GM12878 (cell line): ENCODE measurements around the gene ATRNL1. TPM values are rescaled to one million over a fixed set of nuclear protein-coding genes. Genes with fewer than 3 reads are reported as not detected.

Experiments
- ATAC-seq: fragments of 200-7000 bp; cut with Tn5 transposase; 3 replicates; pipeline ENCODE4 v1.9.1; 2020; ENCODE audit warnings: mild to moderate bottlenecking, moderate library complexity
- BruUV-seq: library from RNA; stranded (reverse); fragments of 400-500 nt; replicated peaks from 2 replicates; lab custom pipeline; 2021; lab: Mats Ljungman, UMichigan
- CTCF ChIA-PET: fragments of 300-600 bp; sonication (Branson Sonifier 250); formaldehyde crosslinking; extraction: SDS; loops from one replicate; lab custom pipeline; 2021; ENCODE audit warnings: inconsistent platforms; lab: Yijun Ruan, JAX
- POLR2A ChIA-PET: fragments of 350-600 bp; formaldehyde crosslinking; extraction: SDS; loops from one replicate; lab custom pipeline; 2021; ENCODE audit warnings: inconsistent platforms; lab: Charles Lee
- RAD21 ChIA-PET: fragments of 300-600 bp; sonication (Branson Sonifier 250); formaldehyde crosslinking; loops from one replicate; lab custom pipeline; 2023; ENCODE audit warnings: antibody characterized with exemption; ENCODE audit not compliant: unreplicated experiment; lab: Charles Lee
- SMC1A ChIA-PET: fragments of 300-600 bp; sonication (Branson Sonifier 250); formaldehyde crosslinking; loops from one replicate; lab custom pipeline; 2023; ENCODE audit not compliant: unreplicated experiment, uncharacterized antibody; lab: Charles Lee
- DNase-seq: peaks from one replicate; pipeline ENCODE4 v3.0.0-alpha.2; 2011; ENCODE audit warnings: low read depth, low spot score
- FAIRE-seq: peaks from 3 replicates; lab custom pipeline; 2011; peaks lifted over from hg19 to GRCh38; lab: Jason Lieb, UNC
- H2AFZ ChIP-seq: 2 replicates; pipeline ENCODE4 v1.6.0; 2011; ENCODE audit warnings: low read depth, low read length, control low read depth; ENCODE audit not compliant: control insufficient read depth
- H3K27ac ChIP-seq: 2 replicates; pipeline ENCODE4 v1.5.1; 2011; ENCODE audit warnings: control low read depth; ENCODE audit not compliant: control insufficient read depth, insufficient read depth
- H3K27me3 ChIP-seq, 2 experiments: replicated peaks in 1 of 2; 2 replicates each; pipeline versions ENCODE4 v1.6.0 to v1.6.1; 2011; ENCODE audit warnings: low read length in 1 of 2; ENCODE audit not compliant: control insufficient read depth in 2 of 2, insufficient read depth in 2 of 2
- H3K36me3 ChIP-seq, 2 experiments: 2 replicates each; pipeline ENCODE4 v1.5.1; 2011; ENCODE audit warnings: low read length in 1 of 2; ENCODE audit not compliant: control insufficient read depth in 2 of 2, insufficient read depth in 2 of 2
- H3K4me1 ChIP-seq: 2 replicates; pipeline ENCODE4 v1.6.1; 2011; ENCODE audit warnings: mild to moderate bottlenecking, low read length, moderate library complexity, mixed read lengths; ENCODE audit not compliant: control insufficient read depth, insufficient read depth
- H3K4me2 ChIP-seq: 2 replicates; pipeline ENCODE4 v1.6.0; 2011; ENCODE audit warnings: control low read depth; ENCODE audit not compliant: control insufficient read depth, insufficient read depth
- H3K4me3 ChIP-seq: fragments of 200-600 bp; sonication (generic); 2 replicates; pipeline ENCODE4 v1.5.1; 2016
- H3K79me2 ChIP-seq: 2 replicates; pipeline ENCODE4 v1.6.0; 2011; ENCODE audit warnings: low read length; ENCODE audit not compliant: control insufficient read depth, insufficient read depth
- H3K9ac ChIP-seq: 2 replicates; pipeline ENCODE4 v1.8.0; 2011; ENCODE audit warnings: low read length, control low read depth, mixed read lengths; ENCODE audit not compliant: control insufficient read depth, insufficient read depth
- H3K9me3 ChIP-seq: replicated peaks from 3 replicates; pipeline ENCODE4 v1.5.1; 2011; ENCODE audit warnings: mild to moderate bottlenecking, low read length; ENCODE audit not compliant: control insufficient read depth, insufficient read depth
- H4K20me1 ChIP-seq: 2 replicates; pipeline ENCODE4 v1.6.0; 2011; ENCODE audit not compliant: control insufficient read depth, insufficient read depth
- BRCA1 ChIP-seq: IDR thresholded peaks from 2 replicates; pipeline ENCODE4 v1.6.1; 2011; ENCODE audit warnings: low read depth, low read length, improper control_type of control experiment
- CUX1 ChIP-seq: IDR thresholded peaks from 2 replicates; pipeline ENCODE4 v1.6.1; 2012; ENCODE audit warnings: improper control_type of control experiment, low read depth, low read length; ENCODE audit not compliant: insufficient replicate concordance
- FOXK2 ChIP-seq: fragments of 450-650 bp; IDR thresholded peaks from 2 replicates; pipeline ENCODE4 v1.6.1; 2017; ENCODE audit warnings: mild to moderate bottlenecking, moderate library complexity
- MYC ChIP-seq: IDR thresholded peaks from 2 replicates; pipeline ENCODE4 v1.6.1; 2011; ENCODE audit warnings: mild to moderate bottlenecking, low read length, moderate library complexity, inconsistent platforms; ENCODE audit not compliant: insufficient read depth, insufficient replicate concordance, insufficient read length, severe bottlenecking
- NFYA ChIP-seq: IDR thresholded peaks from 2 replicates; pipeline ENCODE4 v1.6.1; 2011; ENCODE audit warnings: low read depth, mild to moderate bottlenecking, low read length, improper control_type of control experiment, borderline replicate concordance
- NKRF ChIP-seq: fragments of 450-650 bp; conservative IDR thresholded peaks from 2 replicates; pipeline ENCODE4 v1.6.1; 2017; ENCODE audit warnings: mild to moderate bottlenecking, moderate library complexity
- PAX5 ChIP-seq: IDR thresholded peaks from 2 replicates; pipeline ENCODE4 v1.6.1; 2011; ENCODE audit warnings: low read depth, low read length, borderline replicate concordance
- STAT1 ChIP-seq: fragments of 450-650 bp; conservative IDR thresholded peaks from 2 replicates; pipeline ENCODE4 v1.6.1; 2014; ENCODE audit warnings: antibody characterized with exemption, mild to moderate bottlenecking
- USF1 ChIP-seq: IDR thresholded peaks from 2 replicates; pipeline ENCODE4 v1.6.1; 2011; ENCODE audit warnings: borderline replicate concordance, low read depth, mild to moderate bottlenecking, moderate library complexity, mixed read lengths, low read length; ENCODE audit not compliant: insufficient read depth; ENCODE audit errors: extremely low read length
- YBX1 ChIP-seq: fragments of 450-650 bp; IDR thresholded peaks from 2 replicates; pipeline ENCODE4 v1.6.1; 2016; ENCODE audit warnings: antibody characterized with exemption
- ZBTB33 ChIP-seq: fragments of 450-650 bp; IDR thresholded peaks from 2 replicates; pipeline ENCODE4 v1.6.1; 2017; ENCODE audit warnings: mild to moderate bottlenecking
- ZNF384 ChIP-seq: IDR thresholded peaks from 2 replicates; pipeline ENCODE4 v1.6.1; 2012; ENCODE audit warnings: low read depth, mild to moderate bottlenecking, low read length, improper control_type of control experiment, borderline replicate concordance
- WGBS: methylation state at CpG from one replicate; pipeline ENCODE4 v1.1.6; 2016; ENCODE audit warnings: low lambda C conversion rate; ENCODE audit not compliant: insufficient replicate concordance, insufficient coverage; ENCODE audit errors: missing lambda C conversion rate; 5-methylcytosine and 5-hydroxymethylcytosine counted together
- in situ Hi-C: fragments of 300-500 bp; cut with MboI; formaldehyde crosslinking; loops from 9 replicates; pipeline ENCODE4 v1.14.3; 2018; ENCODE audit warnings: mixed read lengths
- intact Hi-C: fragments of 100-400 bp; cut with micrococcal nuclease; formaldehyde crosslinking; loops from one replicate; pipeline ENCODE4 v1.14.2; 2022; ENCODE audit not compliant: unreplicated experiment
- polyA plus RNA-seq, 11 experiments: library from polyadenylated mRNA; depleted of rRNA in 4 of 11; unstranded in 6 of 11; stranded (reverse) in 5 of 11; fragments of >200 nt; fragmentation: Nextera tagmentation in 4 of 11; fragmentation: Illumina TruSeq in 1 of 11; extraction: Ambion mirVana in 4 of 11; extraction: Trizol in 1 of 11; gene quantifications; 1 replicate in 1 of 11; 2 replicates in 10 of 11; pipeline versions ENCODE4 v1.2.1 to v1.2.3, GENCODE V29; 2011 to 2016; ENCODE audit warnings: inconsistent platforms in 2 of 11, missing spikeins in 2 of 11, low read depth in 1 of 11
- total RNA-seq, 4 experiments: library from RNA; depleted of rRNA in 3 of 4; stranded (reverse); fragments of >200 nt in 3 of 4; fragmentation: Illumina TruSeq in 1 of 4; extraction: Trizol in 1 of 4; gene quantifications; 2 replicates each; pipeline versions ENCODE4 v1.2.1 to v1.2.3, GENCODE V29; 2013 to 2021

Gene ATRNL1
- total and polyA plus RNA-seq, 10 of the 15 experiments (the other 5 are each of a cell fraction or from before 2014, with no cell fraction given) = 0.03 to 1.4 (median 0.34) TPM

- no peak overlapping the region for H3K4me2 ChIP-seq
- intact Hi-C loops (no loop called here), in situ Hi-C loops (no loop called here)
- ChIA-PET SMC1A (interaction anchor here (1.0 kb wide), 1 partner anchor 10 kb away, joined by 4 read pairs; no protein-coding TSS in a partner anchor), RAD21 (no interaction called here), POLR2A (no interaction called here), CTCF (no interaction called here)
- 0% methylated on average over 1 of the region's 1 CpG for WGBS
- H3K36me3 ChIP-seq = no peaks in the 10 kb centered on the region
- no peak overlapping the region for H3K27ac ChIP-seq
- no peaks in the 10 kb centered on the region for H3K27me3 ChIP-seq
- no peak overlapping the region for H2AFZ ChIP-seq
- no peaks in the 10 kb centered on the region for H3K4me1 ChIP-seq
- H3K9me3 ChIP-seq = no peaks in the 10 kb centered on the region
- BruUV-seq = no TSS peak
- H4K20me1 ChIP-seq = no peaks in the 10 kb centered on the region
- DNase-seq (no peak), FAIRE-seq (no peak), ATAC-seq (no peak)
- H3K9ac ChIP-seq = no peak overlapping the region
- H3K79me2 ChIP-seq = no peaks in the 10 kb centered on the region
- H3K4me3 ChIP-seq = no peak overlapping the region
- TF ChIP-seq PAX5 (no peak), BRCA1 (no peak), USF1 (no peak), FOXK2 (no peak), MYC (no peak), ZBTB33 (no peak), STAT1 (no peak), ZNF384 (no peak), YBX1 (no peak), NFYA (no peak), CUX1 (no peak), NKRF (no peak)
Observed at GRCh38 chr10:115711306-115711705, 618.1 kb downstream of the ATRNL1 start.
